NCI-H460 (cell line): ENCODE results near the gene BIRC7. TPM values are rescaled to one million over a fixed set of nuclear protein-coding genes. Genes with fewer than 3 reads are reported as not detected.

Experiments
- small RNA-seq, 2 experiments: library from RNA; depleted of rRNA; stranded (forward); fragments of <200 nt; gene quantifications; one replicate each; pipeline ENCODE3, GENCODE V24; 2014
- total RNA-seq: library from RNA; depleted of rRNA; stranded (reverse); fragments of >200 nt; shearing (Covaris generic); gene quantifications from 2 replicates; pipeline ENCODE4 v1.2.3, GENCODE V29; 2014; rRNA removed

Gene BIRC7
- total RNA-seq, 1 experiment from 2014 or later: 0.57 TPM

Small RNA genes lying within 50 kb of the gene (small RNA-seq; reads per million reads assigned to genes)
- gene MIR3196 (0 to 0.12 reads per million in 2 experiments), gene MIR4326 (0.23 to 2.6 reads per million in 2 experiments)

Other genes with a start within 250 kb of the BIRC7 start
- not detected in 2 replicates for gene BHLHE23, start 228.9 kb upstream of the BIRC7 start, total RNA-seq
- gene YTHDF1, start 19.8 kb upstream of the BIRC7 start, total RNA-seq: 19.0 and 21.1 TPM in 2 replicates
- not detected in 2 replicates for gene NKAIN4, start 18.6 kb downstream of the BIRC7 start, total RNA-seq
- gene ARFGAP1, start 36.9 kb downstream of the BIRC7 start, total RNA-seq: 32.3 and 37.4 TPM in 2 replicates
- gene COL20A1, start 57.3 kb downstream of the BIRC7 start, total RNA-seq: 0.06 and 0.10 TPM in 2 replicates
- gene CHRNA4, start 125.4 kb downstream of the BIRC7 start, total RNA-seq: 0.84 TPM in 1 of 2 replicates, not detected in the other
- 0.17 TPM in 1 of 2 replicates, not detected in the other for gene KCNQ2, start 236.8 kb downstream of the BIRC7 start, total RNA-seq